OCI-LY7 (cell line): ENCODE results near the gene TEX29. TPM values are rescaled to one million over a fixed set of nuclear protein-coding genes. Genes with fewer than 3 reads are reported as not detected.

Experiments
- BruUV-seq: library from RNA; stranded (reverse); fragments of 400-500 nt; replicated peaks from 2 replicates; lab custom pipeline; 2021; lab: Mats Ljungman, UMichigan
- CTCF ChIA-PET: fragments of 300-600 bp; sonication (Branson Sonifier 250); formaldehyde crosslinking; loops from one replicate; lab custom pipeline; 2022; ENCODE audit warnings: antibody characterized with exemption; ENCODE audit not compliant: unreplicated experiment; lab: Charles Lee
- POLR2A ChIA-PET: fragments of 300-600 bp; sonication (Branson Sonifier 250); formaldehyde crosslinking; loops from one replicate; lab custom pipeline; 2022; ENCODE audit warnings: antibody characterized with exemption; lab: Charles Lee
- DNase-seq: peaks from one replicate; pipeline ENCODE4 v3.0.0-alpha.2; 2015; ENCODE audit warnings: low spot score
- H2AFZ ChIP-seq: fragments of 200-600 bp; sonication (generic), shearing (Covaris generic); 2 replicates; pipeline ENCODE4 v1.6.1; 2014; ENCODE audit warnings: mild to moderate bottlenecking, antibody characterized with exemption, low read length, moderate library complexity
- H3K27ac ChIP-seq: fragments of 200-600 bp; sonication (generic); 2 replicates; pipeline ENCODE4 v1.5.1; 2014; ENCODE audit warnings: mixed run types, low read depth, mild to moderate bottlenecking, moderate library complexity, low read length, inconsistent platforms; ENCODE audit not compliant: poor library complexity, severe bottlenecking
- H3K36me3 ChIP-seq: fragments of 200-600 bp; sonication (generic); 2 replicates; pipeline ENCODE4 v1.6.1; 2014; ENCODE audit warnings: mild to moderate bottlenecking, antibody characterized with exemption, low read length, moderate library complexity, mixed read lengths; ENCODE audit not compliant: insufficient read depth
- H3K4me1 ChIP-seq: fragments of 200-600 bp; sonication (generic); 2 replicates; pipeline ENCODE4 v1.5.1; 2014; ENCODE audit warnings: mild to moderate bottlenecking, low read length; ENCODE audit not compliant: insufficient read depth, poor library complexity, severe bottlenecking
- H3K4me2 ChIP-seq: fragments of 200-600 bp; sonication (generic); 2 replicates; pipeline ENCODE4 v1.6.1; 2014; ENCODE audit warnings: mild to moderate bottlenecking, low read length
- H3K4me3 ChIP-seq: fragments of 200-600 bp; sonication (generic); 2 replicates; pipeline ENCODE4 v1.5.1; 2014; ENCODE audit warnings: mild to moderate bottlenecking, low read depth, low read length; ENCODE audit not compliant: poor library complexity, severe bottlenecking
- H3K79me2 ChIP-seq: fragments of 200-600 bp; sonication (generic); 2 replicates; pipeline ENCODE4 v1.6.1; 2016; ENCODE audit warnings: low read depth, mild to moderate bottlenecking, low read length, moderate library complexity, mixed read lengths; ENCODE audit not compliant: insufficient read depth
- H3K9me2 ChIP-seq: fragments of 200-600 bp; sonication (generic); 2 replicates; pipeline ENCODE4 v1.6.1; 2016; ENCODE audit warnings: mild to moderate bottlenecking, low read length, mixed read lengths; ENCODE audit not compliant: insufficient read depth
- H3K9me3 ChIP-seq: fragments of 200-600 bp; sonication (generic); 2 replicates; pipeline ENCODE4 v1.6.1; 2014; ENCODE audit warnings: mild to moderate bottlenecking, mixed run types, low read length, mixed read lengths
- H4K20me1 ChIP-seq: fragments of 200-600 bp; sonication (generic); 2 replicates; pipeline ENCODE4 v1.6.1; 2014; ENCODE audit warnings: mild to moderate bottlenecking, antibody characterized with exemption, low read length, moderate library complexity, mixed read lengths; ENCODE audit not compliant: insufficient read depth
- CTCF ChIP-seq: fragments of 200-600 bp; sonication (generic); conservative IDR thresholded peaks from 2 replicates; pipeline ENCODE4 v1.5.1; 2014; ENCODE audit warnings: mild to moderate bottlenecking, antibody characterized with exemption, low read length, moderate library complexity, mixed read lengths
- EZH2phosphoT487 ChIP-seq: fragments of 200-600 bp; sonication (generic); IDR thresholded peaks from 2 replicates; pipeline ENCODE4 v1.6.1; 2018; ENCODE audit warnings: low read depth, borderline replicate concordance, mild to moderate bottlenecking, mixed run types, antibody characterized with exemption, low read length, moderate library complexity, mixed read lengths
- intact Hi-C: fragments of 100-400 bp; cut with micrococcal nuclease; formaldehyde crosslinking; loops from one replicate; pipeline ENCODE4 v1.10.0; 2022; ENCODE audit not compliant: unreplicated experiment
- total RNA-seq, 2 experiments: library from RNA; depleted of rRNA in 1 of 2; stranded (reverse); fragments of >200 nt in 1 of 2; shearing (Covaris generic) in 1 of 2; gene quantifications; 2 replicates each; pipeline ENCODE4 v1.2.3, GENCODE V29; 2014 to 2022

The TEX29 gene
- total RNA-seq, 2 experiments from 2014 or later, result not detected

DNA sequence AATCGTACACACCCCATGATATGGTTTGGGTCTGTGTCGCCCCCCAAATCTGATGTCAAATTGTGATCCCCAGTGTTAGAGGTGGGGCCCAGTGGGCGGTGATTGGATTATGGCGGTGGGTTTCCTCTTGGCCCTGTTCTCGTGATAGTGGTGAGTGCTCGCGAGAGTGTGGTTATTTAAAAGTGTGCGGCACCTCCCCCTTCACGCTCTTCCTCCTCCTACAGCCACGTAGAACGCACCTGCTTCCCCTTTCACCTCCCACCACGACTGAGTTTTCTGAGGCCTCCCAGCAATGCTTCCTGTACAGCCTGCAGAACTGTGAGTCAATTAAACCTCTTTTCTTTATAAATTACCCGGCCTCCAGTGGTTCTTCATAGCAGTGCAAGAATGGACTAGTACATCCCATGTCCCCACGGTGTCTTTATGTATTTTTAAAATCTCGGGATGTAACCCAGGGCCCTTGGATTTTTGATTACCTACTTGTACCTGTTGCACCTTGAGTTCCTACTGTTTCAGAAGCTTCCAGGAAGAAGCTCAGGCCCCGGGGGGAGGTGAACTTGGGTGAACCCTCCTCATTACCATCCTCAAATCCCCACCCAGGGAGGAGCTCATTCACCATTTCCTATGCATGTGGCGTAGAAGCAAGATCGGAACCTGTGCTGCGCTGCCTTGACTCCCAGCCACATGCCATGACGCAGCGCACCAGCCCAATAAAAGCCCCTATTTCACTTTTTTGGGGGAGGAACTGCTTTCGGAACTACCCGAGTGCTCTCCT lies 52.4 kb downstream of the TEX29 start:
- ChIA-PET CTCF (no interaction called here), POLR2A (no interaction called here)
- H4K20me1 ChIP-seq, result no peaks in the 10 kb centered on the region
- no peak overlapping the region for H3K4me2 ChIP-seq
- H3K27ac ChIP-seq, result no peak overlapping the region
- TSS peak; percentile 60 for BruUV-seq
- H3K79me2 ChIP-seq, result no peaks in the 10 kb centered on the region
- no peak overlapping the region for H2AFZ ChIP-seq
- H3K36me3 ChIP-seq, result no peaks in the 10 kb centered on the region
- TF ChIP-seq CTCF (no peak), EZH2phosphoT487 (no peak)
- intact Hi-C loops, result no loop called here
- H3K4me3 ChIP-seq, result no peak overlapping the region
- peaks cover 5% of the 10 kb centered on the region for H3K4me1 ChIP-seq
- H3K9me3 ChIP-seq, result no peaks in the 10 kb centered on the region
- no peaks in the 10 kb centered on the region for H3K9me2 ChIP-seq
- DNase-seq, result peak; percentile 35

- CTCF ChIA-PET, result no interaction called here
- Histone ChIP-seq H3K79me2 (no peaks in the 10 kb centered on the region), H3K9me2 (no peaks in the 10 kb centered on the region), H3K9me3 (no peaks in the 10 kb centered on the region), H2AFZ (no peak overlapping the region), H3K36me3 (no peaks in the 10 kb centered on the region), H3K4me2 (no peak overlapping the region), H3K4me1 (peaks cover 5% of the 10 kb centered on the region), H4K20me1 (no peaks in the 10 kb centered on the region), H3K27ac (no peak overlapping the region), H3K4me3 (no peak overlapping the region)
- TF ChIP-seq EZH2phosphoT487 (no peak), CTCF (no peak)
- intact Hi-C loops, result no loop called here
- BruUV-seq, result no TSS peak
- POLR2A ChIA-PET, result no interaction called here
- no peak for DNase-seq
Observed at GRCh38 chr13:111373486-111373885, 53.0 kb downstream of the TEX29 start.

- Histone ChIP-seq H2AFZ (no peak overlapping the region), H3K4me2 (no peak overlapping the region), H3K27ac (no peak overlapping the region), H3K9me3 (no peaks in the 10 kb centered on the region), H3K79me2 (no peaks in the 10 kb centered on the region), H3K9me2 (no peaks in the 10 kb centered on the region), H4K20me1 (no peaks in the 10 kb centered on the region), H3K4me3 (no peak overlapping the region), H3K4me1 (no peaks in the 10 kb centered on the region), H3K36me3 (no peaks in the 10 kb centered on the region)
- ChIA-PET CTCF (no interaction called here), POLR2A (no interaction called here)
- DNase-seq, result no peak
- no peak for TF ChIP-seq EZH2phosphoT487
- no peak for TF ChIP-seq CTCF
- intact Hi-C loops, result no loop called here
- BruUV-seq, result no TSS peak
Observed at GRCh38 chr13:111380431-111380830, 60.0 kb downstream of the TEX29 start.
